HepG2 (cell line): ENCODE results near the gene SPON1. TPM values are rescaled to one million over a fixed set of nuclear protein-coding genes. Genes with fewer than 3 reads are reported as not detected.

Experiments used
- ATAC-seq: fragments of 200-7000 bp; cut with Tn5 transposase; 3 replicates; pipeline ENCODE4 v1.9.1; 2020; ENCODE audit warnings: mild to moderate bottlenecking, moderate library complexity
- BruUV-seq: library from RNA; stranded (reverse); fragments of 400-500 nt; replicated peaks from 2 replicates; lab custom pipeline; 2021; lab: Mats Ljungman, UMichigan
- CTCF ChIA-PET: fragments of 300-600 bp; formaldehyde crosslinking; extraction: SDS; loops from one replicate; lab custom pipeline; 2021; ENCODE audit warnings: low total read pairs, inconsistent platforms, low intra/inter-chr PET ratio; lab: Yijun Ruan, JAX
- POLR2A ChIA-PET: fragments of 350-600 bp; sonication (Branson Sonifier 250); formaldehyde crosslinking; loops from one replicate; lab custom pipeline; 2020; ENCODE audit warnings: antibody characterized with exemption, inconsistent platforms; lab: Yijun Ruan, JAX
- DNase-seq: peaks from one replicate; pipeline ENCODE4 v3.0.0-alpha.2; 2015; ENCODE audit warnings: low spot score
- FAIRE-seq: peaks from 3 replicates; lab custom pipeline; 2011; peaks lifted over from hg19 to GRCh38; lab: Jason Lieb, UNC
- H2AFZ ChIP-seq: one replicate; pipeline ENCODE4 v1.6.1; 2011; ENCODE audit warnings: low read length, inconsistent platforms
- H3K27ac ChIP-seq: fragments of 300-600 bp; 3 replicates; pipeline ENCODE4 v1.8.0; 2011; ENCODE audit warnings: mixed run types, mild to moderate bottlenecking, mixed read lengths, low read length, inconsistent platforms; ENCODE audit not compliant: insufficient read depth; ENCODE audit errors: extremely low read length
- H3K27me3 ChIP-seq, 2 experiments: fragments of 200-600 bp in 1 of 2; 2 replicates in 1 of 2; 3 replicates in 1 of 2; pipeline versions ENCODE4 v1.6.0 to v1.8.0; 2011; ENCODE audit warnings: low read length in 2 of 2, mild to moderate bottlenecking in 2 of 2, moderate library complexity in 2 of 2, inconsistent platforms in 1 of 2; ENCODE audit not compliant: insufficient read depth in 2 of 2, control insufficient read depth in 1 of 2
- H3K36me3 ChIP-seq, 2 experiments: fragments of 200-600 bp in 1 of 2; replicated peaks in 1 of 2; 2 replicates in 1 of 2; 3 replicates in 1 of 2; pipeline versions ENCODE4 v1.5.1 to v1.8.0; 2011; ENCODE audit warnings: low read length in 2 of 2, inconsistent platforms in 1 of 2; ENCODE audit not compliant: insufficient read depth in 2 of 2, control insufficient read depth in 1 of 2
- H3K4me1 ChIP-seq: 2 replicates; pipeline ENCODE4 v1.5.1; 2012; ENCODE audit warnings: low read length, inconsistent platforms; ENCODE audit not compliant: insufficient read depth
- H3K4me2 ChIP-seq: 2 replicates; pipeline ENCODE4 v1.6.0; 2011; ENCODE audit warnings: low read depth, low read length, inconsistent platforms
- H3K4me3 ChIP-seq, 3 experiments: fragments of 200-600 bp in 1 of 3; sonication (generic), shearing (Covaris generic) in 1 of 3; replicated peaks in 1 of 3; 2 replicates each; pipeline ENCODE4 v1.5.1; 2011 to 2016; ENCODE audit warnings: low read length in 3 of 3, inconsistent platforms in 2 of 3, low read depth in 2 of 3, mild to moderate bottlenecking in 2 of 3, control low read depth in 1 of 3, mixed read lengths in 1 of 3; ENCODE audit not compliant: insufficient read depth in 1 of 3
- H3K79me2 ChIP-seq: one replicate; pipeline ENCODE4 v1.6.1; 2011; ENCODE audit warnings: low read length, inconsistent platforms; ENCODE audit not compliant: insufficient read depth
- H3K9ac ChIP-seq: 2 replicates; pipeline ENCODE4 v1.6.0; 2011; ENCODE audit warnings: mild to moderate bottlenecking, low read depth, low read length, inconsistent platforms; ENCODE audit not compliant: insufficient read depth
- H3K9me3 ChIP-seq: 2 replicates; pipeline ENCODE4 v1.5.1; 2012; ENCODE audit warnings: mild to moderate bottlenecking, low read length
- H4K20me1 ChIP-seq: 2 replicates; pipeline ENCODE4 v1.6.0; 2011; ENCODE audit warnings: inconsistent platforms, mild to moderate bottlenecking, low read length, moderate library complexity; ENCODE audit not compliant: insufficient read depth
- CEBPB ChIP-seq: IDR thresholded peaks from 2 replicates; pipeline ENCODE4 v1.6.1; 2011; ENCODE audit warnings: low read depth, low read length, improper control_type of control experiment, borderline replicate concordance
- CTCF ChIP-seq: sonication (generic); formaldehyde crosslinking; IDR thresholded peaks from 2 replicates; pipeline ENCODE4 v1.5.0; 2020; ENCODE audit warnings: mild to moderate bottlenecking, missing genetic modification reagents, moderate library complexity
- NR2C2 ChIP-seq: sonication (generic); formaldehyde crosslinking; IDR thresholded peaks from 2 replicates; pipeline ENCODE4 v1.4.0; 2020; ENCODE audit warnings: missing genetic modification reagents, mild to moderate bottlenecking, moderate library complexity, borderline replicate concordance
- NR2F1 ChIP-seq, 2 experiments: fragments of 450-650 bp in 1 of 2; formaldehyde crosslinking in 1 of 2; IDR thresholded peaks; 2 replicates each; pipeline versions ENCODE4 v1.5.0 to v1.6.1; 2016 to 2020; ENCODE audit warnings: mild to moderate bottlenecking in 1 of 2, missing compliant biosample characterization in 1 of 2, missing genetic modification reagents in 1 of 2, moderate library complexity in 1 of 2
- RAD21 ChIP-seq: fragments of 450-650 bp; formaldehyde crosslinking; IDR thresholded peaks from 2 replicates; pipeline ENCODE4 v1.5.0; 2020; ENCODE audit warnings: mild to moderate bottlenecking
- SMC3 ChIP-seq: IDR thresholded peaks from 2 replicates; pipeline ENCODE4 v1.6.1; 2011; ENCODE audit warnings: low read length, improper control_type of control experiment
- STAG1 ChIP-seq: sonication (generic); formaldehyde crosslinking; IDR thresholded peaks from 2 replicates; pipeline ENCODE4 v1.4.0; 2020; ENCODE audit warnings: missing genetic modification reagents
- WGBS: methylation state at CpG from one replicate; pipeline ENCODE4 v1.1.6; 2017; ENCODE audit warnings: low lambda C conversion rate; 5-methylcytosine and 5-hydroxymethylcytosine counted together
- in situ Hi-C: cut with HindIII; loops from 2 replicates; pipeline ENCODE4 v1.10.0; 2017; ENCODE audit warnings: low pct_unique_long_range_greater_than_20kb; ENCODE audit not compliant: extremely low pct_ligation_motif_present
- intact Hi-C: fragments of 100-400 bp; cut with micrococcal nuclease; formaldehyde crosslinking; loops from one replicate; pipeline ENCODE4 v1.10.0; 2022; ENCODE audit not compliant: unreplicated experiment
- polyA plus RNA-seq, 8 experiments: library from polyadenylated mRNA; depleted of rRNA in 3 of 8; stranded (reverse) in 7 of 8; unstranded in 1 of 8; fragments of >200 nt; fragmentation: Illumina TruSeq in 4 of 8; extraction: Trizol in 4 of 8; gene quantifications; 2 replicates each; pipeline versions ENCODE4 v1.2.1 to v1.2.3, GENCODE V29; 2011 to 2016; ENCODE audit warnings: low read depth in 4 of 8, missing spikeins in 1 of 8, mixed read lengths in 1 of 8; ENCODE audit not compliant: insufficient read depth in 1 of 8
- total RNA-seq, 5 experiments: library from RNA; depleted of rRNA; stranded (reverse); fragments of >200 nt; fragmentation: Illumina TruSeq; extraction: Trizol; gene quantifications; 2 replicates each; pipeline ENCODE4 v1.2.3, GENCODE V29; 2016; ENCODE audit warnings: low read depth in 1 of 5

The SPON1 gene
- total and polyA plus RNA-seq, 2 of the 13 experiments (the other 11 are each of a cell fraction or from before 2014, with no cell fraction given) = not detected

- no peak overlapping the region for H3K27ac ChIP-seq
- no peak overlapping the region for H3K4me2 ChIP-seq
- no peaks in the 10 kb centered on the region for H3K79me2 ChIP-seq
- H3K9me3 ChIP-seq = no peaks in the 10 kb centered on the region
- H3K9ac ChIP-seq = no peak overlapping the region
- no peak overlapping the region for H2AFZ ChIP-seq
- in situ Hi-C loops = no loop called here
- H4K20me1 ChIP-seq = no peaks in the 10 kb centered on the region
- intact Hi-C loops = loop anchor here (5.0 kb wide), 2 partner anchors 176 to 276 kb away; no protein-coding TSS in a partner anchor
- ChIA-PET CTCF (no interaction called here), POLR2A (no interaction called here)
- WGBS = 3% methylated on average over 2 of the region's 2 CpGs
- H3K4me1 ChIP-seq = peaks cover under 1% of the 10 kb centered on the region; the same call in 1 of the 2 replicates
- H3K36me3 ChIP-seq = no peaks in the 10 kb centered on the region
- DNase-seq = peak; percentile 30
- H3K4me3 ChIP-seq = no peak overlapping the region
- no TSS peak for BruUV-seq
- ATAC-seq = peak; percentile 94
- H3K27me3 ChIP-seq = no peaks in the 10 kb centered on the region
- no peak for TF ChIP-seq NR2F1 (CRISPR knock-in tag; IDR thresholded peaks at IDR 0.05)
- 0 out of 2 replicates have a peak, but pooled peaks have one; percentile 23 for TF ChIP-seq RAD21 (CRISPR knock-in tag)
- peak; percentile 5; the same call in 1 of the 2 replicates for TF ChIP-seq CEBPB
- TF ChIP-seq CTCF (CRISPR knock-in tag) = peak; percentile 56
- no peak for TF ChIP-seq NR2C2 (CRISPR knock-in tag)
- peak; percentile 20; the same call in 1 of the 2 replicates for TF ChIP-seq SMC3
- peak; percentile 62 for TF ChIP-seq STAG1 (CRISPR knock-in tag)
- FAIRE-seq = no peak
Observed at GRCh38 chr11:13970986-13971385, 8.5 kb downstream of the SPON1 start.
